Astrocyte of the spinal cord (primary cell): ENCODE results near the gene HS6ST3.
"Not testable (repeated sequence)": the region's sequence is repeated elsewhere in the genome, so short reads cannot be mapped to it uniquely, and the experiment has no call there.

Experiments
- DNase-seq: peaks from one replicate; pipeline ENCODE4 v3.0.0; 2011; ENCODE audit warnings: low read depth, low spot score
- H3K4me3 ChIP-seq: 2 replicates; pipeline ENCODE4 v1.5.1; 2011; ENCODE audit warnings: low read depth, mild to moderate bottlenecking, low read length, moderate library complexity
- in situ Hi-C: cut with HindIII; loops from 2 replicates; pipeline ENCODE4 v1.10.0; 2017; ENCODE audit warnings: low sequenced_read_pairs
- TF ChIP-seq, protein P1 (sequence below): IDR thresholded peaks from 2 replicates; pipeline ENCODE4 v1.5.1; 2012; ENCODE audit warnings: low read depth, mild to moderate bottlenecking, low read length, inconsistent platforms

HS6ST3 gene

GRCh38 chr13:96112936-96113335, 23.0 kb downstream of the HS6ST3 start:
- TF ChIP-seq, protein P1, sequence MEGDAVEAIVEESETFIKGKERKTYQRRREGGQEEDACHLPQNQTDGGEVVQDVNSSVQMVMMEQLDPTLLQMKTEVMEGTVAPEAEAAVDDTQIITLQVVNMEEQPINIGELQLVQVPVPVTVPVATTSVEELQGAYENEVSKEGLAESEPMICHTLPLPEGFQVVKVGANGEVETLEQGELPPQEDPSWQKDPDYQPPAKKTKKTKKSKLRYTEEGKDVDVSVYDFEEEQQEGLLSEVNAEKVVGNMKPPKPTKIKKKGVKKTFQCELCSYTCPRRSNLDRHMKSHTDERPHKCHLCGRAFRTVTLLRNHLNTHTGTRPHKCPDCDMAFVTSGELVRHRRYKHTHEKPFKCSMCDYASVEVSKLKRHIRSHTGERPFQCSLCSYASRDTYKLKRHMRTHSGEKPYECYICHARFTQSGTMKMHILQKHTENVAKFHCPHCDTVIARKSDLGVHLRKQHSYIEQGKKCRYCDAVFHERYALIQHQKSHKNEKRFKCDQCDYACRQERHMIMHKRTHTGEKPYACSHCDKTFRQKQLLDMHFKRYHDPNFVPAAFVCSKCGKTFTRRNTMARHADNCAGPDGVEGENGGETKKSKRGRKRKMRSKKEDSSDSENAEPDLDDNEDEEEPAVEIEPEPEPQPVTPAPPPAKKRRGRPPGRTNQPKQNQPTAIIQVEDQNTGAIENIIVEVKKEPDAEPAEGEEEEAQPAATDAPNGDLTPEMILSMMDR: no peak
- in situ Hi-C loops: no loop called here
- DNase-seq: no peak
- no peak overlapping the region for H3K4me3 ChIP-seq

- in situ Hi-C loops, H3K4me3 ChIP-seq, DNase-seq: not testable (repeated sequence)
Observed at GRCh38 chr13:96115368-96115767, 25.5 kb downstream of the HS6ST3 start.

GRCh38 chr13:96119921-96120320, 30.0 kb downstream of the HS6ST3 start:
- TF ChIP-seq, protein P1: no peak
- no peak overlapping the region for H3K4me3 ChIP-seq
- in situ Hi-C loops: no loop called here
- no peak for DNase-seq

- H3K4me3 ChIP-seq: no peak overlapping the region
- no peak for DNase-seq
- TF ChIP-seq, protein P1: no peak
- in situ Hi-C loops: no loop called here
Observed at GRCh38 chr13:96130818-96131340, 41.0 kb downstream of the HS6ST3 start.

DNA sequence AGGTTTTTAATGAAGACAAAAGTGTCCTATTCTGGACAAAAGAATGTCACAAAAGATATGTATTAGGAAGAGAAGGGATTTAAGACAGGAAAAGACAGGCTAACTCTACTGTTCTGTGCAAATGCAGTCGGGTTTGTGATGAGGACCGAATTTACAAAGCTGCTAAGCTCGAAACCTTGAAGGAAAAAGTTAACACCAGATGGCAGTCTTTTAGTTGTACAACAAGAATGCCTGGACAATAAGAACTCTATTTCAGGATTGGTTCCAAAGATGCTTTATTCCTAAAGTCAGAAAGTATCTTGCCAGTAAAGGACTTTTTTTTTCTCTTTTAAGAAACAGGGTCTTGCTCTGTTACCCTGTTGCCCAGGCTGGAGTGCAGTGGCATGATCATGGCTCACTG, 51.1 kb downstream of the HS6ST3 start:
- TF ChIP-seq, protein P1: peak; percentile 34
- no peak overlapping the region for H3K4me3 ChIP-seq
- in situ Hi-C loops: no loop called here
- DNase-seq: peak; percentile 34

DNA sequence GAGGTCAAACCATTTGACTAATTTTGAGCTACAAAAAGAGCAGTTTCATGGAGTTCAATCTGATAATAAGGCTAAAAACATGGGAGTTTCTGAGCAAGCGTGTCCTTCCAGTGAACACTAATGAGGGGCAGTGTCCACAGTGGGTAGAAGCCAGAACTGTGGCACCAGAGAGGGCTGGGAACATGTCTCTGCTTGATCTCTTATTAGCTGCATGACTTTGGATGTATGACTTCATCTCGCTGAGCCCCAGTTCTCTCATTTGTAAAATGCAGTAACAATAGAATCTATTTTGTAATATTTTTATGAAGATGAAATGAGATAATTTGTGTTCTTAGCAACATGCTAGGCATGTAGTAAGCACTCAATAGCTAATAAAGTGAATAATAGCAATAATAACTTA, 69.8 kb downstream of the HS6ST3 start:
- no peak for DNase-seq
- in situ Hi-C loops: no loop called here

GRCh38 chr13:96161141-96161540, 71.2 kb downstream of the HS6ST3 start:
- in situ Hi-C loops: no loop called here
- TF ChIP-seq, protein P1: no peak
- DNase-seq: no peak
- H3K4me3 ChIP-seq: no peak overlapping the region

More for the DNA sequence above, 69.8 kb downstream of the HS6ST3 start:
- H3K4me3 ChIP-seq: no peak overlapping the region
- TF ChIP-seq, protein P1: no peak
